ENCODE measurements around the gene ELP1. TPM values are rescaled to one million over a fixed set of nuclear protein-coding genes. Genes with fewer than 3 reads are reported as not detected.
"Not testable (repeated sequence)": the region's sequence is repeated elsewhere in the genome, so short reads cannot be mapped to it uniquely, and the experiment has no call there.

The ELP1 gene
- total RNA-seq, 2 donors from 2014 or later: 11.8 to 21.6 TPM

GRCh38 chr9:108903420-108904103, 30.4 kb downstream of the ELP1 start:
- intact Hi-C loops (cut with DNase I): no loop called here
- no peaks in the 10 kb centered on the region for H3K36me3 ChIP-seq
- no peak overlapping the region for H3K9ac ChIP-seq (ENCODE audit: low read depth in 2 of 2, low read length in 2 of 2)
- no peaks in the 10 kb centered on the region for H3K9me3 ChIP-seq
- H3K27me3 ChIP-seq: no peaks in the 10 kb centered on the region
- no peak for DNase-seq
- H3K27ac ChIP-seq: no peak overlapping the region
- H3K4me1 ChIP-seq: no peaks in the 10 kb centered on the region
- TF ChIP-seq CTCF (IDR thresholded peaks at IDR 0.05): no peak
- H3K4me3 ChIP-seq: no peak overlapping the region

GRCh38 chr9:108900176-108900575, 33.7 kb downstream of the ELP1 start:
- H3K4me3 ChIP-seq: no peak overlapping the region
- no peaks in the 10 kb centered on the region for H3K9me3 ChIP-seq
- TF ChIP-seq CTCF (IDR thresholded peaks at IDR 0.05): no peak

GRCh38 chr9:108899023-108899695, 34.8 kb downstream of the ELP1 start:
- H3K27ac ChIP-seq; H3K4me1 ChIP-seq; H3K4me3 ChIP-seq; H3K36me3 ChIP-seq; DNase-seq; H3K9me3 ChIP-seq; intact Hi-C loops (cut with DNase I); H3K9ac ChIP-seq (ENCODE audit: low read depth in 2 of 2, low read length in 2 of 2); H3K27me3 ChIP-seq: not testable (repeated sequence)

More at GRCh38 chr9:108900176-108900575, 33.7 kb downstream of the ELP1 start:
- H3K27ac ChIP-seq: no peak overlapping the region
- DNase-seq: no peak
- intact Hi-C loops (cut with DNase I): no loop called here
- H3K4me1 ChIP-seq: no peaks in the 10 kb centered on the region
- H3K36me3 ChIP-seq: peaks cover 7% of the 10 kb centered on the region
- no peak overlapping the region for H3K9ac ChIP-seq (ENCODE audit: low read depth in 2 of 2, low read length in 2 of 2)
- no peaks in the 10 kb centered on the region for H3K27me3 ChIP-seq

- H3K4me3 ChIP-seq: no peak overlapping the region
- no peaks in the 10 kb centered on the region for H3K4me1 ChIP-seq
- intact Hi-C loops (cut with DNase I): no loop called here
- H3K9me3 ChIP-seq: no peaks in the 10 kb centered on the region
- no peak for TF ChIP-seq CTCF (IDR thresholded peaks at IDR 0.05)
- H3K27ac ChIP-seq: no peak overlapping the region
- H3K36me3 ChIP-seq: peaks cover 7% of the 10 kb centered on the region
- DNase-seq: no peak
- no peak overlapping the region for H3K9ac ChIP-seq (ENCODE audit: low read depth in 2 of 2, low read length in 2 of 2)
- H3K27me3 ChIP-seq: no peaks in the 10 kb centered on the region
Observed at GRCh38 chr9:108897324-108898096, 36.4 kb downstream of the ELP1 start.

- Histone ChIP-seq H3K4me1 (no peaks in the 10 kb centered on the region), H3K36me3 (peaks cover 7% of the 10 kb centered on the region), H3K27ac (no peak overlapping the region), H3K27me3 (no peaks in the 10 kb centered on the region), H3K4me3 (no peak overlapping the region), H3K9ac (ENCODE audit: low read depth in 2 of 2, low read length in 2 of 2) (no peak overlapping the region), H3K9me3 (no peaks in the 10 kb centered on the region)
- intact Hi-C loops (cut with DNase I): no loop called here
- DNase-seq: no peak
- no peak for TF ChIP-seq CTCF (IDR thresholded peaks at IDR 0.05)
Observed at GRCh38 chr9:108894225-108894997, 39.5 kb downstream of the ELP1 start.

Data from colonic mucosa (tissue), 4 donors.